H4 (cell line): ENCODE results near the gene KATNBL1. TPM values are rescaled to one million over a fixed set of nuclear protein-coding genes. Genes with fewer than 3 reads are reported as not detected.
A peak's percentile ranks its signal among the peaks of the same experiment; 100 is the strongest.
"Not testable (repeated sequence)": the region's sequence is repeated elsewhere in the genome, so short reads cannot be mapped to it uniquely, and the experiment has no call there.

Source experiments
- DNase-seq: peaks from one replicate; pipeline ENCODE4 v3.0.0-alpha.2; 2015; ENCODE audit warnings: low spot score
- total RNA-seq: library from RNA; depleted of rRNA; stranded (reverse); fragments of >200 nt; shearing (Covaris generic); gene quantifications from 2 replicates; pipeline ENCODE4 v1.2.3, GENCODE V29; 2014

Gene KATNBL1
- total RNA-seq, 1 experiment from 2014 or later: 40.1 TPM

GRCh38 chr15:34193272-34193671 is 16.6 kb downstream of the KATNBL1 start:
- DNase-seq: not testable (repeated sequence)

DNA sequence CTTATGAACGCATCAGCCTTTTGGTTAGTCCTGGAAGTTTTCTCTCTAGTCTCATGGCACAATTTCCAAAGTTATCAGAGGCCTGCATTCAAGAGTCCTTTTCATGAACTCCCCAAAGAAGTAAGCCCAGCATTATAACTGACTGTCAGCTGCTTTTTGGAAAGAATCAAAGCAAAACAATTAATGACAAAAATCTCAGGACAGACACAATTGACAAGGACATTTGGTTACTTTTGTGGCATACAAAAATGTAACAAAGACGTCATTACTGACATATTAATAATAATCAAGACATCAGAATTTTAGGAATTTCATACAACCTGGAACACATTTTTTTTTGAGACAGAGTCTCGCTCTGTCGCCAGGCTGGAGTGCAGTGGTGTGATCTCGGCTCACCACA is 21.2 kb downstream of the KATNBL1 start:
- no peak for DNase-seq

DNA sequence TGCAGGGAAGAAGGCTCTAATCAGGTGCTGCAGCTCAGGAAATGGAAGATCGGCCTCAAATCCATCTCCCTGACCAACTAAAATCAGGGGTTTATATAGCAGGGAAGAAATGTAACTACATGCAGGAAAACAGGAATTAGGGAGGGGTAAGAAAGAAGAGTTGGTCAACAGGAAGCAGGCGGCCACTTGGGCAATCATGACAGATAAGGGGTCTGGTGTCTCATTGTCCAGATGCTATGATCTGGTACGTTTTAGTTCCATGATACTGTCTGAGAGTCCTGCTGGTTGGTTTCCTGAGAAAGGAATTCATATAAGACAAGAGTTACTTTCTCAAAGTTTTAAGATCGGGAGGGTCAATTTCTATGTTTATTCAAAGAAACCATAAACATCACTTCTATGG is 24.2 kb downstream of the KATNBL1 start:
- DNase-seq: no peak

DNA sequence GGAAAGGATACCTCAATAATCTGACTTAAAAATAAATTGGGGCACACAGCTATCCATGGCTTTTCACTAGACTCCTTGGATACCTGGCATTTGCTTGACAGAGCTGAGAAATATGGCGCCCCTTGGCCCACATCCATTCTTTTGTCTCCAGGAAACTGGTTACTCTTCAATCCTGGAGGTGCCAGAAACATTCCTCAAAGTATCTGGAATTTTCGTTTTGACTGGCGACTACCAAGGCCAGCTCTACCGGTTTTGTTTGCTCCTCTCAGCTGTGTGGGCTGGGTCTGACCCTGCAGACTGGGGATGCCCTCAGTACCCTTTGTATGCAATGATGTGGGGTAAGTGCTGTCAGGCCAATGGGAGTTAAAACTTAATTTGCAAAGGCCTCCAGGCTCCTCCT is 27.0 kb downstream of the KATNBL1 start:
- DNase-seq: no peak

DNA sequence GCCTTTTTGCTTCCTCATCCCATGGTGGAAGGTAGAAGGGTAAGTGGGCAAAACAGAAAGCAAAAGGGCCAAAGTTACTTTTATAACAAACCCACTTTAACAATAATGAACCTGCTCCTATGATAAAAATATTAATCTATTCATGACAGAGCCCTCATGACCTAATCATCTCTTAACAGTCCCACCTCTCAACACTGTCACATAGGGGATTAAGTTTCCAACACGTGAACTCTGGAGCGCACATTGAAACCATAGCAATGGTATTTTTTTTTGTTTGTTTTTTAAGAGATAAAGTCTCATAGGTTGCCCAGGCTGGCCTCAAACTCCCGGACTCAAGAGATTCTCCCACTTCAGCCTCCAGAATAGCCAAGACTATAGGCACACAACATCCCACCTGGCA is 30.7 kb downstream of the KATNBL1 start:
- no peak for DNase-seq

DNA sequence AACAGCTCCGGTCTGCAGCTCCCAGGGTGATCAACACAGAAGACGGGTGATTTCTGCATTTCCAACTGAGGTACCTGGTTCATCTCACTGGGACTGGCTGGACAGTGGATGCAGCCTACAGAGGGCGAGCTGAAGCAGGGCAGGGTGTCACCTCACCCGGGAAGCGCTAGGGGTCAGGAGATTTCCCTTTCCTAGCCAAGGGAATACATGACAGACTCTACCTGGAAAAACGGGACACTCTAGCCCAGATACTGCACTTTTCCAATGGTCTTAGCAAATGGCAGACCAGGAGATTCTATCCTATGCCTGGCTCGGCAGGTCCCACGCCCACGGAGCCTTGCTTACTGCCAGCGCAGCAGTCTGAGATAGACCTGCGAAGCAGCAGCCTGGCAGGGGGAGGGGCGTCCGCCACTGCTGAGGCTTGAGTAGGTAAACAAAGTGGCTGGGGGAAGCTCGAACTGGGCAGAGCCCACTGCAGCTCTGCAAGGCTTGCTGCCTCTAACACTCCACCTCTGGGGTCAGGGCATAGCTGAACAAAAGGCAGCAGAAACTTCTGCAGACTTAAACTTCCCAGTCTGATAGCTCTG is 43.8 kb downstream of the KATNBL1 start:
- DNase-seq: not testable (repeated sequence)

- no peak for DNase-seq
Observed at GRCh38 chr15:34161329-34161963, 48.5 kb downstream of the KATNBL1 start.

GRCh38 chr15:34160735-34161134 is 49.2 kb downstream of the KATNBL1 start:
- DNase-seq: no peak

DNA sequence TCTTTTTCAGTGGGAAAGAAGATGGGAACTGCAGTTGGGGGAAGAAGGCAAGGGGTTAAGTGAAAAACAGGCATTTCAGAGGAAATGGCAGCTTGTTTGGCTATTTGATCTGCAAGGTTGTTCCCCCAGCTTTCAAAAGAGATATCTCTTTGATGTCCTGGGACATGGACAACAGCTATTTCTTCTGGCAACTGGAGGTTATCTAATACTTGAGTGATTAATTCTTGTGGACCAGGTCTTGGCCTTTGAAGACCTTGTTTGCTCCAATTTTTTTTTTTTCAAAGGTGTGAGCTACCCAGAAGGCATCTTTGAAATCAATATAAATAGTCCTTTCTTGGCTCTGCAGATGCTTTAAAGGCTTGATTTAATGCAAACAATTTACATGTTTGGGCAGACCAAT is 51.5 kb downstream of the KATNBL1 start:
- DNase-seq: no peak

GRCh38 chr15:34155859-34156258 is 54.0 kb downstream of the KATNBL1 start:
- no peak for DNase-seq

DNA sequence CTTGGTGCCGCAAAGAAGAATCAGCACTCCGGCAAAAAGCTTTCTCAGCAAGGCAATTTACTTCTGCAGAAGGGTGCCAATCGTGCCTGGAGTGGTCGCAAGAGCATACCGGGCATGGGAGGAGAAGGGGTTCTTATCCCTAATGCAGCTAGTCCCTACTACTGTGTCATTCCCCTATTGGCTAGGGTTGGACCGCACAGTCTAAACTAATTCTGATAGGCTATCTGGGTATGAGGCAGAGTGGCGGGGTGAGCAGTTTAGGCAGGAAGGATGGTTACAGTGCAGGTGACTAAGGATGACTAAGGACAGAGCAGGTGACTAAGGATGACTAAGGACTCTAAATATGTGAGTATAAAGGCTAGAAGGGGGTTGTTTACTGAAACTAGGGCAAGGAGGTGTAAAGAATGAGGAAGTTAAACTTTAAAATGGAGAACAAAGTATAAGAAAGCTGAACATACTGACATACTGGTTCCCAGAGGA is 55.1 kb downstream of the KATNBL1 start:
- DNase-seq: no peak

DNA sequence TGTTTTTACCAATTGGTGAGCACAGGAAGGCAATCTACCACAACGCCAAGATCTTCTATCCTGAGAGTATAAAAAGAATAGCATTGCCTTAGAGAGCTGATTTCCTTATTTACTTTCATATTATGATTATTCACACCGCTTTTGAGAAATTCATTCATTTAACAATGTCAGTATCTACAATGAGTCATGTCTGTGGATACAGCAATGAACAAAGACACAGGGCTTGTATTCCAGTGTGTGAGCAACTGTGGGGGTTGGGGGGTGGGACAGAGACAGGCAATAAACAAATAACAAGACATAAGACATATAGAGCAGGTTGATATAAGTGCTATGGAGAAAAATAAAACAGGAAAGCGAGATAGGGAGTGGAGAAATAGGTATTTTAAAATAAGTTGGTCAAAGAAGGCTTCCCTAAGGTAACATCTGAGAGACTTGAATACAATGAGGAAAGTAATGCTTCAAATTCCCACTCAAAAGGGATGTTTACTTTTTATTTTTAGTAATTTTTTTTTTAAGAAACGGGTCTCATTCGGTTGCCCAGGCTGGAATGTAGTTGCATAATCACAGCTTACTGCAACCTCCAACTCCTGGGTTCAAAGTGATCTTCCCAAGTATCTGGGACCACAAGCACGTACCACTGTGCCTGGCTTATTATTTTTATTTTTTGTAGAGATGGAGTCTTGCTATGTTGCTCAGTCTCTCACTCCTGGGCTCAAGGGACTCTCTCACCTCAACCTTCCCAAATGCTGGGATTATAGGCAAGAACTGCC is 62.3 kb downstream of the KATNBL1 start:
- DNase-seq: no peak

- DNase-seq: no peak
Observed at GRCh38 chr15:34133511-34133910, 76.4 kb downstream of the KATNBL1 start.

- no peak for DNase-seq
Observed at GRCh38 chr15:34132881-34133280, 77.0 kb downstream of the KATNBL1 start.

GRCh38 chr15:34128898-34129297 is 81.0 kb downstream of the KATNBL1 start:
- DNase-seq: no peak

- DNase-seq: no peak
Observed at GRCh38 chr15:34126522-34126921, 83.4 kb downstream of the KATNBL1 start.

DNA sequence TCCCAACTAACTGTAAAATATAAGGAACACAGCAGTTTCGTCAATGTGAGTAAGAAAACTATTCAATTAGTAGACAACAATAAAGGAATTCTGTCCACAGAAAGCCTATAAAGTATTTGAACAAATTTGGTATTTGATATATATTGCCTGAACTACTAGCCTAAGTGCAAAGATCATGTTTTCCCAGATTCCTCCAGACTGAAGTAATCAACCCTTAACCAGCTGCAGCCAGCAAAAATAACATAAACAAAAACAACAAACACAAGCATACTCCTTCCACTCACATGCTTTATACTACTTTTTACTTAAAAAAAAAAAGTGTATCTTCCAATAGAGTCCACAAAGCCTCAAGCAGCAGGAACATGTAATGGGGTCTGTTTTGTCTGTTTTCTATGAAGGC is 84.0 kb downstream of the KATNBL1 start:
- DNase-seq: no peak

DNA sequence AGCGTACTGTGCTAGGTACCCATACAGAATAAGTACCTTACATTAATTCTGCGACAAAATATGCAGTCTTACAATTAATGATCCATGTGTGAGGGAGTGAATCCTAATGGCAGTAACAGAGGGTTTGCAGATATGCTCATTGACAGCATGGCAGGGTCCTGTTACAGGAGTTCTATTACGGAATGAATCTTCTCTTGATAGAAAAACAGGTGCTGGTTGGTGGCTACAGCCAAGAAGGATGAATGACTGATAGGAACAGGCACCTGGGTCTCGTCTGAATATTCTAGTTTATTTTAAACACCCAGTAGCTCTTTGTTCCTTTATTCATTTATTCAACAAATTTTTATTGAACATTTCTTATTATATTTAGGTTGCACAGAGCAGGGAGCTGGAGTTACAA is 85.2 kb downstream of the KATNBL1 start:
- no peak for DNase-seq

DNA sequence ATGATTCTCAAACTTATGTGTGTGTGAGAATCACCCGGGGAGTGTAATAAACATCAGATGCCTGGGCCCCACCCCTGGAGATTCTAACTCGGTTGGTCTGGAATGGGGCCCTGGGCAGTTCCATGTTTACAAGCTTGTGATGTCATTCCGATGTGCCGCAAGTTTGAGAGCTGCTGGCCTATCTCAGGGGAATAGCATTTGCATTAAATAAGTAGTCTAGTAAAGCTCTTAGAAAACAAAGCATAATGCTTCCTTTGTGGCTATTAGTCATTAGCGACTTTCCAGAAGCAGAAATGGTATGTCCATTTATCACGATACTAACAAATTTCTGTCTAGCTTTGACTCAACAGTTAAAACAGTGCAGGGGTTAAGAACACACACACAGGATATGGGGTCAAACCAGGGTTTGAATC is 87.1 kb downstream of the KATNBL1 start:
- peak; percentile 68 for DNase-seq

GRCh38 chr15:34121786-34122185 is 88.1 kb downstream of the KATNBL1 start:
- DNase-seq: not testable (repeated sequence)

DNA sequence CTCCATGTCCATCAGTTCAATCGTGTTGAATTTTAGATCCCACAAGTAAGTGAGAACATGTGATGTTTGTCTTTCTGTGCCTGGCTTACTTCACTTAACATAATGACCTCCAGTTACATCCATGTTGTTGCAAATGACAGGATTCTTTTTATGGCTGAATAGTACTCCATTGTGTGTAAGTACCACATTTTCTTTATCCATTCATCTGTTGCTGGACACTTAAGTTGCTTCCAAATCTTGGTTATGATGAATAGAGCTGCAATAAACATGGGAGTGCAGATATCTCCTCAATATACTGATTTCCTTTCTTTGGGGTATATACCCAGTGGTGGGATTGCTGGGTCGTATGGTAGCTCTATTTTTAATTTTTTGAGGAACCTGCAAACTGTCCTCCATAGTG is 89.5 kb downstream of the KATNBL1 start:
- not testable (repeated sequence) for DNase-seq

- DNase-seq: peak; percentile 25
Observed at GRCh38 chr15:34119291-34119690, 90.6 kb downstream of the KATNBL1 start.

GRCh38 chr15:34116620-34117019 is 93.3 kb downstream of the KATNBL1 start:
- no peak for DNase-seq
